LoVo (cell line): ENCODE measurements around the gene AAK1.

Source experiments
- DNase-seq: peaks from one replicate; pipeline ENCODE4 v3.0.0-alpha.2; 2016; ENCODE audit warnings: low spot score

The AAK1 gene

DNA sequence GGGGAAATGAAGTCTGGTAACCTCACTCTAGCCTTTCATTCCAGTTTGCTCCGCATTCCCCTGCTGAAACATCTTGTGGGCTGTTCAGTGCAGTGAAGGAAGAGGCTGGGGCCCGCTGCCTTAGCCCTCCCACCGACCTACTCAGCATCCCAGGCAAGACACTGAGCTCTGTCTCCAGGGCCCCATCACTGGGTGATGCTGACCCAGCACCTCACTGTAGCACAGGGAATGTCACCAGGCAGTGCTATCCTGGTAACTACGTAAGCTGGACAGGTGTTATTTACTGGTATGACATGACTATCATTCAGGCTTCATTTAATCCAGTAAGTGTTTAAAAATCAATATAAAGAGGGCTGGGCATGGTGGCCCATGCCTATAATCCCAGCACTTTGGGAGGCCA lies 105.3 kb downstream of the AAK1 start:
- no peak for DNase-seq

DNA sequence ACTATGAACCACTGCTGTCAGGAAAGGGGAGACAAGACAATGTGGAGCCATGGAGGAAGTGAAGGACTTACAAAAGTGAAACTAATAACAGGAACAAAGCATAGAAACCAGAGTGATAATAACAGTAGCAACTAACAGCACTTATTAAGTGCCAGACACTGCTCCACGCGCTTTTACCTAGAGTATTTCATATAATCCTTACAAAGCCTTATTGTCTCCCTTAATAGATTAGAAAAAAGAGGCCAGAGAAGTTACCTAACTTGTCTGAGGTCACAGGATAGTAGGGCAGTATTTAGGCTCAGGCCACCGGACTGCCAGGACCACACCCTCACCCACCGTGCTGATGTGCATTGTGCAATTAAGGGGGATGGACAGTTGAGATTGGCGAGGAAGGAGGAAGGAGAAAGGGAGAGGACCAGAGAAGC lies 107.7 kb downstream of the AAK1 start:
- DNase-seq = no peak

DNA sequence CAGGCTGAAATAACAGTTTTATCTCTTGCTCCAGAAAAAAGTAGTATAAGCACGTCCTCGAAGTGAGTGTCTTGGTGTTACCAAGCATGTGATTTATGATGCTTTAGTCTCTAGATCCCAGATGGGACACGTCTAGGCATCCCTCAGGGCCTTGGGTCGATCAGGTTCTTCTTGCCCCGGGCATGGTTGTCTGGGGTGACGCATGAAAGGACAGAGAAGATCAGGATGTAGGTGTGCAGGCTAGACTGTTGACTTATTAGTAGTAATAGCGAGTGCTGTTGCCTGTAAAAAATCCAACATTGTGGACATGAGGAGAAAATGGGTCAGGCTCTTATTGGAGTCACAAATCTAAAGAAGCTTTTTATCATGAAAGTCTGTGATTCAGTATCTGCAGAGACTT lies 112.4 kb downstream of the AAK1 start:
- DNase-seq = no peak

DNA sequence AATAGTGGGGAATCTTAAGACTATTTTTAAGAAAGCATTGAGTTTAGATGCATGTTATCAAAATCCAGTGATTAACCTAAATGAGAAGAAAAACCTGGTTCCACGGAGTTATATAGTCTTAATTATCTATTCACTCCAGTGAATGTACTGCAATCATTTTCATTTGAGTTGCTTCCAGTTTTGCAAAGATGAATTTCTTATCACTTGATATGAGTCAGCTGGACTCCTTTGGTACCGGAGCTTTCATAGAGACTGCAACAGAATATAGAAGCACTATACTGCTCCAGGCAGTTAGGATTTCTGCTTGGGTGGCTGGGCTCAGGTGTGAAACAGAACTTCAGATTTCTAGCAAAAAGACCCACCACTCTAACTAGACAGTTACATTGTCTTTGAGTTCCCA lies 114.1 kb downstream of the AAK1 start:
- no peak for DNase-seq

DNA sequence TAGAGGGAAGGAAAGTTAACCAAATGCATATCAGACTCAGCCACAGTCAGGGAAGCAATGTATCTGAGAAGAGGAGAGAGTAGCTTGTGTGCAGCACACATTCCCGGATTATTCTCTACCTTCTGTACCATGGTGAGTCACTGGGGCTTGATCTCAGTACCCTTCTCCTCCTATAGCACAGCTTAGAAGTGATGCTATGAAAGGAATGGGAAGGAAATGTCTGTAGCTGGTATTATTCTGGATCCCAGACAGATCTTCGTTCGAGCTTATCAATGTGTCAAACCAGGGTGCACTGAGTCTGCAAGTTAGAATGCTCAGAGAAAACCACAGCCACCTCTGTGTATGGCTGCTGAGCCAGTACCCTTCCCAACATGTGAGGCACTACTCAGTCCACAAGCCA lies 118.3 kb downstream of the AAK1 start:
- no peak for DNase-seq

DNA sequence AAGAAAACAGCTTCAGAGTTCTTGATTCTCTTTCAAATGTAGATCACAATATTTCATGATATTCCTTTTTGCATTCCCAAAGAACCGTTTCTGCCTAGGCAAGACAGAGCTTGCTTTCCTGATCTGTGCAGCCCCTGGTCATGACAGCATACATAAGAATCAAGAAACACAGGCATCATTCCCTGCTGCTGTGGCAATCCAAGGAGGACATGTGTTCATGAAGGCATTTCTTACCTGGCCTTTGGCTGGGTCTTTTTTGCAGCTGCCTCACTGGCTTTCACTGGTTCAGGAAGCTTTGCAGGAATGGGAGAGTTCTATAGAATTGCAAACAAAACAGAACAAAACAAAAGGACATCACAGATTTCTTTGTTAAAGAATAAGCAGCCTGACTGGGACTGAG lies 118.7 kb downstream of the AAK1 start:
- no peak for DNase-seq

DNA sequence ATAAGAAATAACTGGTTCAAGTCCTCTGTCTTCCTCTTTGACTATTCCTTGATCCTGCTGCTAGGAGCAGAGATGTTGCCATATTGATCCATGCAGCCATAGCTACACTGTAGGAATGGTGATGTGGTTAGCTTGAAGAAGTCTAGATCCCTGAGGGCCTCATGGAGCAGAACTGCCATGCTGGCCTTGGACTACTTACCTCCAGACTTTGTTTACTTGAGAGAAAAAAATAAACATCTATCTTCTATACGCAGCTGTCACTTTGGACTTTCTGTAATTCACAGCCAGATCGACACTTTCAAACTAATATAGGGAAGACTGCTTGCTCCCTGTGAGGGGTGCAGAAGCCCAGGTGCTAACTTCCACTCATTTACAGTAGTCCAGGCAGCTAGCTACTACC lies 121.8 kb downstream of the AAK1 start:
- DNase-seq = no peak

DNA sequence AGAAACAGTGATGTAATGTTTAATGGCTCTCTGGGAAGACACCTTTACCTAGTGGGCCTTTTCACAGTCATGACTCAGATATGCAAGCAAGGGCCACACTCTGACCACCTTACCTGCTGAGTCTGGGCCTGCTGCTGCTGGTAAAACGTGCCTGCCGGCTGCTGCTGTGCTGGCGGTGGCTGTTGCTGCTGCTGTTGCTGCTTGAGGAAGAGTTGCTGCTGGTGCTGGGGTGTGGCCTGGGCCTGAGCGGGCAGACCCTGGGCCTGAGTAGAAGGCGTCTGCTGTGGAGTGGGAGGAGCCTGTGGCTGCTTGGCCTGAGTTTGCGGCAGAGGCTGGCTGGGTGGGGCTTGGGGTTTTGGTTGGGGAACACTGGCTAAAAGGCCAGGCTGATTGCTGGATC lies 124.7 kb downstream of the AAK1 start:
- no peak for DNase-seq

DNA sequence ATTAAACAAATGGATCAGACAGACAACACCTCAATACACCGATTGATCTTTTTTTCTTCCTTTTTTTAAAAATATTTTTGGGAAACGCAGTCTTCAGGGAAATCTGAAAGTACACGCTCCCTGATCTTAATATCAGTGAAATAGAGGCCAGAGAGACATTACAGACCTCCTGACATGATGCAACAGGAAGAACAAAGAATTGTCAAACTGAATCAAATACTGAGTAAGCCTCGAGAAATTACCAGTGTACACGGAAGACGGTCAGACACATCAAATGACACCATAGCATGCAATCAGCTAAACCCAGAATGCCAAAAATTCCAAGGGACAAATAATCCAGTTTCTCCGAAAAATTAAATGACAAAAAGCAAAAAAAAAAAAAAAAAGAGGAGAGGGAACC lies 126.1 kb downstream of the AAK1 start:
- DNase-seq = no peak

DNA sequence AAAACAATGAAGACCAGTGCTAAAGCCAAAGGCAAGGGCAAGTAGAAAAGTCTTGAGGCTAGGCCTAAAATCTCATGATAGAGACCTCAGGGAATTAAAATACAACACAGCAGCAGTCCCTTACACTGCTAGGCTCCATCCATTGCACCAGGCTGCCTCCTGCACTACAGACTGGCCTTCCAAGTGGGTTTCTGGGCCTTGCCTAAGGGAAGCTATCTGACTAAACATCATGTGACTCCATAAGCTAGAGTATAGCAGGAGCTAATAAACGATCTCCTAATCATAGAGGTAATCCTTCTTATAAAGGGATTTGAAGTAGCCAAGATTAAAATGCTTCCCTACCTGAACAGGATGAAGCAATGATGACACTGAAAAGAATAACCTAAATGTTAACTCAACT lies 128.7 kb downstream of the AAK1 start:
- no peak for DNase-seq

DNA sequence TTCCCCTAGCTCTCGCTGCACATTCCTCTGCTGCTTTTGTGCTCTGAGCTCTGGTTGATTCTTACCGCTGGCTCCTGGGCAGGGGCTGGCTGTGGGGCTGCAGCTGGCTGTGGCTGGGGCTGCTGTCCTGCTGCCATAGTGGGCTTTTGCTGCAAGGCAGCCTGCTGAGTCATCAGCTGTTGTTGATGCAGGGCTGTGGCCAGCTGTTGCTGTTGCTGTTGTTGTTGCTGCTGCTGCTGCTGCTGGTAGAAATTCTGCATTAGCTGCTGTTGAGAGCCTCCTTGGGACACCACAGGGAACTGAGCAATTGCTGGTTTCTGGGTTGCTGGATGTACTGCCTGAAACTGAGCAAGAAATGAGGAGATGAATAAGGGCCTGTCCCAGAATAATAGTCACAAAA lies 129.1 kb downstream of the AAK1 start:
- DNase-seq = no peak

DNA sequence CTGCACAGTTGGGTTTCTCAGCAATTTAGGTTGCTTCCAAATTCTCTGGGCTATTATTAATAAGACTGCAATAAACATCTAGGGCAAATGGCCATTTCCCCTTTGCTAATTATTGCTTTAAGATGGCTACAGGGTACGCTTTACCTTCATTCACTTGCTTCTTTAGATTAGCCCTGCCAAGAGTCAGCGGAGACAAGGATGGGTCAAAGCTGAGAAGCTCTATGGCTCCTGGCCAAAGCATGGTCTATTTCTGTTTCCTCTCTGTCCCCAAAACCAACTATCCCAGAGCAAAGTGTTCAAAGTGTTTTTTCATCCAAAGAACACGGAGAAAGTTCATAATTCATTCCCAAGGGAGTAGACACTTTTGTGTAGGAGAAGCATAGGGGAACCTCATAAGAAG lies 131.1 kb downstream of the AAK1 start:
- no peak for DNase-seq

DNA sequence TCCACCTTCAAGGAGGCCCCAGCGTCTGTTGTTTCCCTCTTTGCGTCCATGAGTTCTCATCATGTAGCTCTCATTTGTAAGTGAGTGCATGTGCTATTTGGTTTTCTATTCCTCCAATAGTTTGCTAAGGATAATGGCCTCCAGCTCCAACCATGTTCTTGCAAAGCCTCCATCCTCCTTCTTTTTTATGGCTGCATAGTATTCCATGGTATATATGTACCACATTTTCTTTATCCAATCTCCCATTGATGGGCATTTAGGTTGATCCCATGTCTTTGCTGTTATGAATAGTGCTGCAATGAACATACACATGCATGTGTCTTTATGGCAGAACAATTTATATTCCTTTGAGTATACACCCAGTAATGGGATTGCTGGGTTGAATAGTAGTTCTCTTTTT lies 133.3 kb downstream of the AAK1 start:
- DNase-seq = no peak

DNA sequence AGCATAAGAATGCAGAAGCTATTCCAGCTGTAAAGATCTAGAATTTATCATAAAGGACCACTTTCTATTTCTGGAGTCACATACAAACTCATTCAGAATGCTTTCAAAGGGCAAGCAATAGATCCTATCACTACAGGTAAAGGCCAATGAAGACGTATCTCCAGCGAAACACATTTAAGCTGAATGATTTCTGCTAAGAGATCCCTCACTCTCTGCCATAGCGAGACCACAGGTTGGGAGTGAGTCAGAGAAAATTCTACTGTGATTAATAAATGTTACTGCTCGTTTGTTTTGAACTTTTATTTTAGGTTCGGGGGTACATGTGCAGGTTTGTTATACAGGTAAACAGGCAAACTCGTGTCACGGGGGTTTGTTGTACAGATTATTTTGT lies 133.8 kb downstream of the AAK1 start:
- no peak for DNase-seq

DNA sequence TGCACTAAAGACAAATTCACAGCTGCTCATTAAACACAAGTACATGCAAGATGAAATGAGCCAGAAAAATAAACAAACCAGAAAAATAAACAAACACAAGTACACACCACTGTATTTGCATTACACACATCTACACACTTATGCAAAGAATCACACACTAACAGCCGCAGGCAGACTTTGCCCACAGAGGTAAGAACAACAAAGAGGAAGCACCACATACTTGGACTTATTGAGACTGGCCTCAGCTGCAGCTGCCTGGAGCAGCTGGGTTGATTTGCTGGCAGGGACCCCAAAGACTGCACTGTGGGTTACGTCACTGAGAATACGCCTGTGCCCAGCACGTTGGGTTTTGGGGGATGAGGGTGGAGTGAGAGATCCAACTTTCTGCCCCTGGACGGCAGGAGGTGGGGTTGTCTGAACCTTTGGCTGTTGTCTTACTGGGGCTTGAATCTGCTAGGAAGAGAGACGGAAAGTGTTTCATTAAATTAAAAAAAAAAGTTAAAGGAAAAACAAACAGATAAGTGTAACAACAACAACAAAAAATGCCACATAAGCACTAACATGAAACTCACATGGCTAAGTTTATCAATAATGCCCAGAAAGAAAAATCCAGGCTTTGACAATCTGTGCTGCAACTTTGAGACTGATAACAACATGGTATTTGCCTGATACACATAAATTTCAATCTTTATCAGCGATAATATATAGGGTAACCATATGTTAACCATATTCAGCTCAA lies 134.4 kb downstream of the AAK1 start:
- no peak for DNase-seq

DNA sequence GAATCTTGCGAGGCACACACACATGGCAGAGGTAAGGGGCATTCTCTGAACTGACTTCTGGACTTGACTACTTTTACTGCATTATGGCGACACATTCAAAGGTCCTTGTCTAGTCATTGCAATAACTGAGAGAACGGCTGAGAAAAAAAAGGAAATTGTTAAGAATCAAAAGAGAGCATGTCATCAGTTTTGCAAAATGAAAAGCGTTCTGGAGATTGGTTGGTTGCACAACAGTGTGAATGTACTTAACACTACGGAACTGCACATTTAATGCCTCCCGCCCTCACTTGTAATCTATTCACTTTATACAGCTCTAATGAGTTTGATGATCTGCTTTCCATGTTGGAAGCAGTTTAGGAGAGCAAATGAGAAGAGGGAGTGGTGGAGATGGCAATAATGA lies 137.8 kb downstream of the AAK1 start:
- no peak for DNase-seq

DNA sequence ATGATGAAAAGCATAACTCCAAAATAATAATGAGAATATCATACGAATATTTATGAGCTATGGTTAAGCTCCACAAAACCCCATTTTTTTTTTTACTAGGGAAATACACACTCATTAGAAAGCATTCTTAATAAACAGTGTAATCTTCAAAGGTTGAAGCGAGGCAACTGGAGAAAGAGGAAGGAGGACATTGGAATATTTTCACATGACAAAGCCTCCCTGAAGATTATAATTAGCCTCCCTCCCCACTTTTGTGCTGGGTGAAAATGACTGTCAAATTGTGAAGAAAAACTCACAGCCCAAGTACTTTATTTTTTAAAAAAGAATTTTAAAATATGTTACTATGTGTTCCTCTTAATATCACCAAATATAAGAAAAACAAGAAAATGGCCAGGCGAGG lies 142.2 kb downstream of the AAK1 start:
- DNase-seq = no peak

DNA sequence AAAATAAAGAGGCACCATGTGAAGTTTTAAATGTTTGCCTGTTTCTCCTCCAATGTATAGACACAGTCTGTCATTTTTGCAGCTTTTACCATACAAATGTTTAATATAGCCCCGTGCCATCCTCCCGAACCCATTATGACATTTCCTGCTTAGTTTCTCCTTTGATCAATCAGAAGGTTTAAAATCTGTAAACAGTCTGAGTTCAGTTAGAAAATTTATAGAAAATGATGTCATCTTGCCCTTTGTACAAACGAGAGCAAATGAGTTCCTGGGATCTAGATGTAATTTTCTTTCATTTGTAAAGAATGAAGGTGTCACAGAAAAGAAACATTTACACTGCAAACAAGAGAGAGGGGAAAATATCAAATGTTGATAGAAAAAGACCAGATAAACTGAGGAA lies 143.6 kb downstream of the AAK1 start:
- no peak for DNase-seq

DNA sequence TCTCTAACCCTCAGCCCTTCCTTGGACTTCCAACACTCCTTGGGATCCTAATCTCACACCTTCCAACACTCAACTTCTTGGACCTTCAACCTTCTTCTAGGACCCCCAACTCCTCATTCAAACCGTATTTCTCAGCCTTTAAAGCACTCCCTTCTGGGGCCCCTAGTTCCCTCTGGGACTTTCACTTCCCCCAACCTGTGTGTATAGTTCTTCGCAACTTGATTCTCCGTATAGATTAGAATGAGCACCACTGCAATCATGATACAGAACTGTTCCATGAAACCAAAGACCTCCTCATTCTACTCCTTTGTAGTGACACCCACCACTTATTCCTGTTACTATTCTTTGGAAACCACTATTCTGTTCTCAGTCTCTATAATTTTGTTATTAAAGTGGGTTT lies 144.3 kb downstream of the AAK1 start:
- no peak for DNase-seq

DNA sequence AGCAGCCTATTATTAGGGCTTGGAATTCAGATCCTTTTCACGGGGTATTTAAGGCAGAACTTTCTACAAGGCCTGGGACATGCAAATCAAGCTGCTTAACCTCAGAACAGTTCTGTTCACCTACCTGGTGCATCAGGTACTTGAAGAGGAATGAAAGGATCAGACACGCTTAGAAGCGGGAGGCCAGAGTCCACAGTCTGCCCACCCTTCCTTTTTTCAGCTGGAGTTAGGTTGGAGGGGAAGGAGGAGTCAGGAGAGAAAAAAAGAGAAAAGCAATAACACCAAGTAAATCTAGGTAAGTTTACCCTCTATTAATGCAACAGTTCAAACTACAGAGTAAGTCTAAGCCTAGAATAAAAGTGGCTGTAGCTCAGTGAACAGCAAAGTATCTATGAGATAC lies 147.7 kb downstream of the AAK1 start:
- no peak for DNase-seq

DNA sequence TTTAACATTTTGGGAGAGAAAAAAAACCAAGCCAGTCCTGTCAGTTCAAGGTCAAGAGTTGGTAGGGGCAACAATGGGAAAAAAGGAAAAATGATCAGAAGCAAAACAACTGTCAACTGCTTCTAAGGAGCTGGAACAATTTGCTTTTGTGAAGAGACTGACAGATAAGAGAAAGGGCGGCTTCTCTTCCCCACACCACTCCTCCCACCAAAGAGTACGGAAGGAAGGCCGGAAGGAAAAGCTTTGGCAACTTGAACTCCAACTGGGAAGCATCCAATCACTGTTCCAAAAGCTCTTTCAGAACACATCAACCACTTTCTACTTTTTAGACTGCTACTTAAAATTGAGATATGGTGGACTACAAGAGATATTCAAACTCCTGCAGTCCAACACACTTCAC lies 148.5 kb downstream of the AAK1 start:
- no peak for DNase-seq

DNA sequence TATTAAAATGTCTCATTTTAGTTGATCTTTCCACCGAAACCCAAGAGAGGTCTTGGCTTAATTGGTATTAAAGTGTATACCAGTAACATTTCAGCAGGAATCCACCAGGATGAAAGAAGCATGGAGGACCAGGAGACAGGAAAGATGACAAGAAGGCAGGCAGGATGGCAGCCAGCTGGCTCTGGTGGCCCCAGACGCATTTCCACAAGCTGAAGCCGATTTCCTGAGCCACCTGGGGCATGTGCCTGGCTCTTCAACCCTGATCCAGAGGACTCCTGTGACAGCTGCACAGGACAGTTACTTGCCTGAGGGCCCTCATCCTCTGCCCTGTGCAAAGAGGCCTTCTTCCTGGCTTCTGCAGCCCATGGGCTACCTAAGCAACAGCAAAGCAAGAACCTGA lies 149.4 kb downstream of the AAK1 start:
- DNase-seq = no peak

DNA sequence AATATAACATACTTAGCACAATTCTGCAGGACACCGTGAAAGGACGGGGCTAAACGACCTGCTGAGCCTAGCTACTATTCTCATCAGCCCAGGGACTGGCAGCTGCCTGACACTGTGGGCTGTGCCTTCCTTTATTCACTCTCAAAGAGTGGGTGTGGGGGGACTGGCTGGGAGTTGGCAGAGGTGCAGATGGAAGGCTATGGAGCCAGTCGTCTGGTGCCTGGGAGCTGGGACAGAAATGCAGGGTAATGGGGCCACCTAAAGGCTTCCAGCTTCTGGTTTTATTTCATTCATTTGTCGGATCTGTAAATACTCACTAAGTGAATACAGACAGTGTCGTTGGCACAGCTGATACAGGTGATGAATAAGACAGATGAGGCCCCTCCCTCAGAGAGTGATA lies 150.3 kb downstream of the AAK1 start:
- no peak for DNase-seq

DNA sequence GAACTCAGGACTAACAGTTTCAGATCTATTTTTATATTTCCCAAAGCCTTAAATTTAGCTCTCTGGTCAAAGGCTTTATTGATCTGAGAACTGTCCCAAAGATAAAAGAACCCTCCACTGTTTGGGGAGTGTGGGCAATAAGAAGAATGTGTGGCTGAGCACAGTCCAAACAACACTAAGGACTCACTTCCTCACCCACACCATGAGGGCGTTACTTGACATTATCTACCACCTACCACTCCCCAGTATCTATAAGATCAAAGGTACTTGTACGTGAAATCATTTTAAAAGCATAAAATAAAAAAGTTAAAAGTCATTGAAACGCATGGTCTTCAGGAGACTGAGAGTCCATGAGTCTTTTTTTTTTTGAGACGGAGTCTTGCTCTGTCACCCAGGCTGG lies 151.7 kb downstream of the AAK1 start:
- DNase-seq = no peak

DNA sequence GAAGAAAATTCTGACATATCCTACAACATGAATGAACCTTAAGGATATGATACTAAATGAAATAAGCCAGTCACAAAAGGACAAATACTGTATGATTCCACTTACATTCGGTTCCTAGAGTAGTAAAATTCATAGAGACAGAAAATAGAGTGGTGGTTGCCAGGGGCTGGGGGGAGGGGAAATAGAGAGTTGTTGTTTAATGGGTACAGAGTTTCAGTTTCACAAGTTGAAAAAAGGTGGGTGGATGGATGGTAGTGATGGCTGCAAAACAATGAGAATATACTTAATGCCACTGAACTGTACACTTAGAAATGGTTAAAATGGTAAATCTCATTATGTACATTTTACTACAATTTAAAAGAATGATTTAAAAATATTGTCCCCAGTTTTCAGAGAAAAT lies 153.1 kb downstream of the AAK1 start:
- DNase-seq = no peak
